SK-N-SH treated with all-trans-retinoic acid at 6 μM for 48 hours (cell line): ENCODE measurements around the gene ANAPC4.

Experiments
- ARNTL ChIP-seq: fragments of 450-650 bp; formaldehyde crosslinking; IDR thresholded peaks from 2 replicates; pipeline ENCODE4 v1.5.0; 2020; ENCODE audit warnings: low read depth, mild to moderate bottlenecking, moderate library complexity, borderline replicate concordance
- PPARA ChIP-seq: fragments of 250-450 bp; sonication (Bioruptor Pico); IDR thresholded peaks from 2 replicates; pipeline ENCODE4 v1.5.0; 2020; ENCODE audit warnings: mild to moderate bottlenecking, borderline replicate concordance
- TOX ChIP-seq: fragments of 250-450 bp; sonication (Bioruptor Pico); IDR thresholded peaks from 2 replicates; pipeline ENCODE4 v1.8.0; 2021; ENCODE audit warnings: mild to moderate bottlenecking, moderate library complexity, borderline replicate concordance
- ZNF565 ChIP-seq: fragments of 450-650 bp; formaldehyde crosslinking; conservative IDR thresholded peaks from 2 replicates; pipeline ENCODE4 v1.5.0; 2020; ENCODE audit warnings: low read depth, mild to moderate bottlenecking, moderate library complexity
- TF ChIP-seq, protein P1 (sequence below): fragments of 250-450 bp; sonication (Bioruptor Pico); IDR thresholded peaks from 2 replicates; pipeline ENCODE4 v1.8.0; 2020; ENCODE audit warnings: mild to moderate bottlenecking, moderate library complexity, borderline replicate concordance
- TF ChIP-seq, protein P2 (sequence below): fragments of 250-450 bp; sonication (Bioruptor Pico); IDR thresholded peaks from 2 replicates; pipeline ENCODE4 v1.5.1; 2021; ENCODE audit warnings: mild to moderate bottlenecking, moderate library complexity

DNA sequence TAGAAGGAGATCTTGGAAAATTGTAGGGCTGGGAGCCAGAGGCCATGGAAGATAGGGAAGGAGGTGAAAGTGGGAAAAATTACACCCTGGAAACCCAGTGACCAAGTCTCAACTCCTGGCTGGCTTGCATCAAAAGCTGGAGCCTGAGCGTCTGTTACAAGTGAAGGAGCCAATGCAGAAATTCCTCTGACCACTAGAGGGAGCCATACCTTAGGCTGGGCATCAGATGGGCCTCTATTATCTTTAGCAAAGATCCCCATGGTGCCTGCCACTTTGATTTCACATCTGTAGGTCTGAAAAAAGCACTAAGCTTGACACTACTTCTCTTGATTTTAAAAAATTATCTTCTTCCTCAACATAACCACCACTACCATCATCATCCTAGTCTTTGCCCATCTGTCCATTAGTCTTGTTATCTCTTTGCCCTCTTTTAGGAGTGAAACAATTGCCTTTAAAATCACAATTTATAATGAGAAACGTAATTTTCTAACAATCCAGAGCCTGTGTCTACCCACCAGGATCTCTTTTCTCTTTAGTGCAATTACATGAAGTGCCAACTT lies 62.9 kb downstream of the ANAPC4 start:
- no peak for TF ChIP-seq TOX (CRISPR knock-in tag)
- TF ChIP-seq ZNF565 (CRISPR knock-in tag), result no peak
- TF ChIP-seq PPARA (CRISPR knock-in tag), result no peak
- TF ChIP-seq, protein P1, sequence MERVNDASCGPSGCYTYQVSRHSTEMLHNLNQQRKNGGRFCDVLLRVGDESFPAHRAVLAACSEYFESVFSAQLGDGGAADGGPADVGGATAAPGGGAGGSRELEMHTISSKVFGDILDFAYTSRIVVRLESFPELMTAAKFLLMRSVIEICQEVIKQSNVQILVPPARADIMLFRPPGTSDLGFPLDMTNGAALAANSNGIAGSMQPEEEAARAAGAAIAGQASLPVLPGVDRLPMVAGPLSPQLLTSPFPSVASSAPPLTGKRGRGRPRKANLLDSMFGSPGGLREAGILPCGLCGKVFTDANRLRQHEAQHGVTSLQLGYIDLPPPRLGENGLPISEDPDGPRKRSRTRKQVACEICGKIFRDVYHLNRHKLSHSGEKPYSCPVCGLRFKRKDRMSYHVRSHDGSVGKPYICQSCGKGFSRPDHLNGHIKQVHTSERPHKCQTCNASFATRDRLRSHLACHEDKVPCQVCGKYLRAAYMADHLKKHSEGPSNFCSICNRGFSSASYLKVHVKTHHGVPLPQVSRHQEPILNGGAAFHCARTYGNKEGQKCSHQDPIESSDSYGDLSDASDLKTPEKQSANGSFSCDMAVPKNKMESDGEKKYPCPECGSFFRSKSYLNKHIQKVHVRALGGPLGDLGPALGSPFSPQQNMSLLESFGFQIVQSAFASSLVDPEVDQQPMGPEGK (CRISPR knock-in tag), result no peak
- TF ChIP-seq, protein P2, sequence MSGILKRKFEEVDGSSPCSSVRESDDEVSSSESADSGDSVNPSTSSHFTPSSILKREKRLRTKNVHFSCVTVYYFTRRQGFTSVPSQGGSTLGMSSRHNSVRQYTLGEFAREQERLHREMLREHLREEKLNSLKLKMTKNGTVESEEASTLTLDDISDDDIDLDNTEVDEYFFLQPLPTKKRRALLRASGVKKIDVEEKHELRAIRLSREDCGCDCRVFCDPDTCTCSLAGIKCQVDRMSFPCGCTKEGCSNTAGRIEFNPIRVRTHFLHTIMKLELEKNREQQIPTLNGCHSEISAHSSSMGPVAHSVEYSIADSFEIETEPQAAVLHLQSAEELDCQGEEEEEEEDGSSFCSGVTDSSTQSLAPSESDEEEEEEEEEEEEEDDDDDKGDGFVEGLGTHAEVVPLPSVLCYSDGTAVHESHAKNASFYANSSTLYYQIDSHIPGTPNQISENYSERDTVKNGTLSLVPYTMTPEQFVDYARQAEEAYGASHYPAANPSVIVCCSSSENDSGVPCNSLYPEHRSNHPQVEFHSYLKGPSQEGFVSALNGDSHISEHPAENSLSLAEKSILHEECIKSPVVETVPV (CRISPR knock-in tag), result no peak
- no peak for TF ChIP-seq ARNTL (CRISPR knock-in tag)
